ENCODE measurements around the gene OR6A2. TPM values are rescaled to one million over a fixed set of nuclear protein-coding genes. Genes with fewer than 3 reads are reported as not detected.

Gene OR6A2
- total and polyA plus RNA-seq, 2 of the 8 experiments (the other 6 are each of a cell fraction or from before 2014, with no cell fraction given) = 0.14 to 0.20 TPM

DNA sequence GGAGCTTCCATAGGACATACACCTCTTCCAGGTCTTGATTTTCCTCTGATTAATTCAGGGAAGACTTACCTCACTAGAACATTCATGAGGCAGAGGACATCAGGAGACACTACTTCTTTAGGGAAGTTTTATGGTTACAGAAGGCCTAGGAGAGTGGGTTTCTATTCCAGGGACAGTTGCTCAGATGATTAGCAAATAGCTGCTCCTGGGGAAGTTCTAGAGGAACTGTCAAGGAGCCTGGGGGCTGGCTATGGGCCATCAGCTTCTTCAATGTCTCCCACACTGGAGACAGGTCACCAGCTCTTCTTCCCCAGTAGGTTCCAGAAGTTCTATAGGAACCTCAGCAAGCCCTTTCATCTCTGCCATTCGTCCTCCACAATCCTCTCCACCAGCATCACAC lies 34.5 kb upstream of the OR6A2 start:
- H3K4ac ChIP-seq (replicated peaks; ENCODE audit: insufficient read length, low read depth, low read length) = no peak overlapping the region
- POLR2A ChIA-PET (ENCODE audit: partially characterized antibody) = no interaction called here

More for the DNA sequence above, 34.5 kb upstream of the OR6A2 start:
- Histone ChIP-seq H2AFZ (ENCODE audit: low read length) (no peak overlapping the region), H3K4me2 (ENCODE audit: insufficient read depth in 1 of 2, low read depth in 2 of 2, low read length in 2 of 2) (no peak overlapping the region), H3K4me1 (replicated peaks in 1 of 4; ENCODE audit: control insufficient read depth in 3 of 4, insufficient read depth in 4 of 4, low read length in 3 of 4) (no peaks in the 10 kb centered on the region), H3K9ac (replicated peaks in 1 of 4; ENCODE audit: extremely low read depth in 1 of 4, low read depth in 3 of 4, low read length in 3 of 4) (no peak overlapping the region), H3K56ac (replicated peaks; ENCODE audit: insufficient read length, low read depth, low read length) (no peak overlapping the region), H3K23me2 (ENCODE audit: low read depth, low read length) (no peaks in the 10 kb centered on the region), H4K5ac (ENCODE audit: insufficient read length, low read depth, low read length) (no peak overlapping the region), H3K9me3 (ENCODE audit: insufficient read depth in 2 of 2, low read depth in 1 of 2, low read length in 1 of 2) (no peaks in the 10 kb centered on the region), H2BK15ac (ENCODE audit: low read length) (no peak overlapping the region), H3K27me3 (replicated peaks in 1 of 4; ENCODE audit: control insufficient read depth in 3 of 4, extremely low read depth in 1 of 4, insufficient read depth in 3 of 4, low read length in 3 of 4) (no peaks in the 10 kb centered on the region), H3K27ac (ENCODE audit: low read depth, low read length) (no peak overlapping the region), H3K23ac (ENCODE audit: insufficient read length) (no peak overlapping the region), H2AK5ac (ENCODE audit: low read depth, low read length) (no peak overlapping the region), H2BK5ac (ENCODE audit: low read depth, low read length) (no peak overlapping the region), H3K4me3 (ENCODE audit: extremely low read depth in 1 of 4, insufficient read depth in 2 of 4, low read depth in 3 of 4, low read length in 4 of 4) (no peak overlapping the region), H3K36me3 (ENCODE audit: control insufficient read depth in 2 of 4, insufficient read depth in 4 of 4, low read length in 3 of 4) (no peaks in the 10 kb centered on the region), H4K8ac (ENCODE audit: extremely low read depth, insufficient read depth, low read length) (no peak overlapping the region), H3K79me1 (ENCODE audit: low read depth, low read length) (no peaks in the 10 kb centered on the region), H2BK120ac (replicated peaks; ENCODE audit: low read depth, low read length) (no peak overlapping the region), H4K20me1 (replicated peaks in 1 of 2; ENCODE audit: control insufficient read depth in 1 of 2, insufficient read depth in 2 of 2, low read length in 2 of 2) (no peaks in the 10 kb centered on the region), H4K91ac (replicated peaks; ENCODE audit: insufficient read length, low read length) (no peak overlapping the region), H3K79me2 (ENCODE audit: control insufficient read depth in 1 of 2, insufficient read depth in 2 of 2, low read length in 2 of 2) (no peaks in the 10 kb centered on the region), H2BK12ac (ENCODE audit: low read depth, low read length) (no peak overlapping the region), H3K18ac (ENCODE audit: extremely low read depth, low read length) (no peak overlapping the region), H2BK20ac (ENCODE audit: low read length) (no peak overlapping the region), H3K14ac (ENCODE audit: insufficient read length) (no peak overlapping the region)
- DNase-seq (ENCODE audit: low read depth in 1 of 2, low spot score in 2 of 2) (no peak), FAIRE-seq (no peak)
- CTCF ChIA-PET (ENCODE audit: partially characterized antibody) = interaction anchor here (1.2 to 2.1 kb wide), 3 partner anchors 10 to 264 kb away, joined by 3 to 11 read pairs (median 4); no protein-coding TSS in a partner anchor
- no peak for TF ChIP-seq POLR2A (IDR thresholded peaks at IDR 0.05; ENCODE audit: control extremely low read depth in 1 of 2, low read depth in 2 of 2, low read length in 2 of 2)
- TF ChIP-seq TAF1 (IDR thresholded peaks at IDR 0.05; ENCODE audit: low read depth, low read length) = no peak
- TF ChIP-seq RAD21 (IDR thresholded peaks at IDR 0.05 in 1 of 2, conservative IDR thresholded peaks at IDR 0.05 in 1 of 2; ENCODE audit: low read depth in 2 of 2, low read length in 2 of 2) = no peak
- TF ChIP-seq NANOG (IDR thresholded peaks at IDR 0.05; ENCODE audit: insufficient read depth, low read depth, low read length, poor library complexity, severe bottlenecking) = no peak
- no peak for TF ChIP-seq EP300 (IDR thresholded peaks at IDR 0.05; ENCODE audit: borderline replicate concordance in 1 of 2, low read depth in 2 of 2, low read length in 2 of 2)
- no peak for TF ChIP-seq KDM5A (IDR thresholded peaks at IDR 0.05; ENCODE audit: low read length)
- no peak for TF ChIP-seq EZH2 (IDR thresholded peaks at IDR 0.05; ENCODE audit: low read depth, low read length, severe bottlenecking)
- TF ChIP-seq SAP30 (IDR thresholded peaks at IDR 0.05; ENCODE audit: insufficient read depth, insufficient replicate concordance, low read length) = no peak
- TF ChIP-seq RXRA (IDR thresholded peaks at IDR 0.05; ENCODE audit: insufficient read depth, low read depth, low read length) = no peak
- WGBS, 2 experiments (ENCODE audit: extremely low coverage in 1 of 2, insufficient coverage in 1 of 2, insufficient read length in 1 of 2, insufficient replicate concordance in 2 of 2, low coverage in 1 of 2, low lambda C conversion rate in 2 of 2, missing lambda C conversion rate in 1 of 2) = 63% methylated on average over 1 of the region's 1 CpG; no CpG with 5 or more reads in 1 of the 2 experiments

Data from H1 (cell line).